ENCODE results near the gene VTCN1. TPM values are rescaled to one million over a fixed set of nuclear protein-coding genes. Genes with fewer than 3 reads are reported as not detected.

The VTCN1 gene
- total and polyA plus RNA-seq, 2 of the 13 experiments (the other 11 are each of a cell fraction or from before 2014, with no cell fraction given), result not detected

DNA sequence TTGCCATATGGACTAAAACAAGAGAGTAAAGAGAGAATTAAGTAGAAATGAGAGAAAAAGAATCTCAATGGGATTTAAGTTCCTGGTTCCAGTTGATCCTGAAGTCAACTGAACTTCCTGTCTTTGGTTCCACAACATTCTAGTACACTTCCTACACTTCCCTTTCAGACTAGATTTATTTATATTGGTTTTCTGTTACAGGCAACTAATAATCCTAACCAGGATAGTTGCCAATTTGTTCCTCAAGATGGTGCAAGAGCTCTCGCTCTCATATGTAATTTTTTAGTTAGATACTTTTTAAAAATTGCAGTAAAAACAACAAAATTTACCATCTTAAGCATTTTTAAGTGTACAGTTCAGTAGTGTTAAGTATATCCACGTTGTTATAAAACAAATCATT, 60.4 kb downstream of the VTCN1 start:
- POLR2A ChIA-PET, result no interaction called here
- H3K27me3 ChIP-seq (ENCODE audit: control insufficient read depth in 1 of 2, insufficient read depth in 2 of 2, low read length in 2 of 2), result peaks cover 0 to 1% of the 10 kb centered on the region in 2 experiments; a peak in 1 of 5 replicates
- H3K9me3 ChIP-seq (ENCODE audit: low read length), result no peaks in the 10 kb centered on the region
- no peak for DNase-seq (ENCODE audit: low spot score)
- H3K79me2 ChIP-seq (ENCODE audit: insufficient read depth, low read length), result no peaks in the 10 kb centered on the region
- no TSS peak for BruUV-seq (replicated peaks)
- no peak overlapping the region for H3K27ac ChIP-seq (ENCODE audit: extremely low read length, insufficient read depth, low read length)
- intact Hi-C loops (cut with micrococcal nuclease; ENCODE audit: unreplicated experiment) (no loop called here), in situ Hi-C loops (cut with HindIII; ENCODE audit: extremely low pct_ligation_motif_present, low pct_unique_long_range_greater_than_20kb) (no loop called here)
- H4K20me1 ChIP-seq (ENCODE audit: insufficient read depth, low read length), result no peaks in the 10 kb centered on the region
- CTCF ChIA-PET (ENCODE audit: low intra/inter-chr PET ratio, low total read pairs), result no interaction called here
- H3K36me3 ChIP-seq (replicated peaks in 1 of 2; ENCODE audit: control insufficient read depth in 1 of 2, insufficient read depth in 2 of 2, low read length in 2 of 2), result no peaks in the 10 kb centered on the region
- no peak overlapping the region for H3K4me3 ChIP-seq (replicated peaks in 1 of 3; ENCODE audit: insufficient read depth in 1 of 3, low read depth in 2 of 3, low read length in 3 of 3)
- no peak overlapping the region for H3K9ac ChIP-seq (ENCODE audit: insufficient read depth, low read depth, low read length)
- 14% methylated on average over 2 of the region's 2 CpGs for WGBS (ENCODE audit: low lambda C conversion rate)
- H3K4me1 ChIP-seq (ENCODE audit: insufficient read depth, low read length), result no peaks in the 10 kb centered on the region
- TF ChIP-seq ZNF337 (CRISPR knock-in tag; IDR thresholded peaks at IDR 0.05; ENCODE audit: borderline replicate concordance, low read depth), result no peak
- no peak for TF ChIP-seq DZIP1 (CRISPR knock-in tag; IDR thresholded peaks at IDR 0.05)
- no peak for FAIRE-seq
- no peak overlapping the region for H3K4me2 ChIP-seq (ENCODE audit: low read depth, low read length)
- no peak overlapping the region for H2AFZ ChIP-seq (ENCODE audit: low read length)
- no peak for ATAC-seq

DNA sequence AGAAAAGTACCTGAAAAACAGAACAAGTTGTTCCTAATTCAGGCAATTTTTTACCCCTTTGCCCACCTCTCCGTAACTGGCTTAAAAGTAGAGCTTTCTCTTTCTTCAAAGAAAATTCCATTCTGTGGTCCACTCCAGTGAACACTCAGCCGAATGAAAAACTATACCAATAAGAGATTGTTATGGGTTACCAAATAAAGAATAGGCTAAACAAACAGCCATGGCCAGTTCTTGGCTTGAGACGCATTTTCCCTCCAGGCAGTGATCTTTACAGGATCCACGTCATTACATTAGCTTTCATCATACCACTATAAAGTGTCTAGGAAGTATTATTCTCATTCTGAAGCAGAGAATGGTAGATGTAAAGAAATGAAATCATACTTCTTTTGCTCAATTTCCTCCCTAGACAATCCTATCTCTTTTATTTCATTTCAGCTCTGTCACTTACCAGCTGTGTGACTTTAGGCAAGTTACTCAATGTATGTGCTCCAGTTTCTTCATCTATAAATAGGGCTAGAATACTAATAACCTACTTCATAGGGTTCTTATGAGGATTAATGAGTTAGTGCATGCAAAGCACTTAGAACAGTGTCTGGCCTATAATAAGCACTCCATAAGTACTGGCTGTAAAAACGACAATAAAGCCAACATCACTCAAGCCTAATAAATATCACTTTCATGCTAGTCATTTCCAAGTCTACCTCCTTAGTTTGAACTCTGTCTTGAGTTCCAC, 62.7 kb downstream of the VTCN1 start:
- ATAC-seq (no peak), FAIRE-seq (no peak), DNase-seq (ENCODE audit: low spot score) (no peak)
- intact Hi-C loops (cut with micrococcal nuclease; ENCODE audit: unreplicated experiment), result no loop called here
- 25% methylated on average over 5 of the region's 5 CpGs for WGBS (ENCODE audit: low lambda C conversion rate)
- in situ Hi-C loops (cut with HindIII; ENCODE audit: extremely low pct_ligation_motif_present, low pct_unique_long_range_greater_than_20kb), result loop anchor here (25.0 kb wide), 1 partner anchor 139 kb away; no protein-coding TSS in a partner anchor
- H3K9me3 ChIP-seq (ENCODE audit: low read length), result no peaks in the 10 kb centered on the region
- no peaks in the 10 kb centered on the region for H4K20me1 ChIP-seq (ENCODE audit: insufficient read depth, low read length)
- H3K9ac ChIP-seq (ENCODE audit: insufficient read depth, low read depth, low read length), result no peak overlapping the region
- peaks cover 0 to under 1% of the 10 kb centered on the region in 2 experiments; a peak in 1 of 5 replicates for H3K27me3 ChIP-seq (ENCODE audit: control insufficient read depth in 1 of 2, insufficient read depth in 2 of 2, low read length in 2 of 2)
- POLR2A ChIA-PET, result no interaction called here
- H3K4me3 ChIP-seq (replicated peaks in 1 of 3; ENCODE audit: insufficient read depth in 1 of 3, low read depth in 2 of 3, low read length in 3 of 3), result no peak overlapping the region
- no peak overlapping the region for H3K4me2 ChIP-seq (ENCODE audit: low read depth, low read length)
- no peaks in the 10 kb centered on the region for H3K79me2 ChIP-seq (ENCODE audit: insufficient read depth, low read length)
- no peaks in the 10 kb centered on the region for H3K36me3 ChIP-seq (replicated peaks in 1 of 2; ENCODE audit: control insufficient read depth in 1 of 2, insufficient read depth in 2 of 2, low read length in 2 of 2)
- H3K4me1 ChIP-seq (ENCODE audit: insufficient read depth, low read length), result no peaks in the 10 kb centered on the region
- no peak overlapping the region for H3K27ac ChIP-seq (ENCODE audit: extremely low read length, insufficient read depth, low read length)
- BruUV-seq (replicated peaks), result no TSS peak
- no peak overlapping the region for H2AFZ ChIP-seq (ENCODE audit: low read length)
- CTCF ChIA-PET (ENCODE audit: low intra/inter-chr PET ratio, low total read pairs), result no interaction called here
- TF ChIP-seq BRCA1 (CRISPR knock-in tag; IDR thresholded peaks at IDR 0.05), result no peak
- no peak for TF ChIP-seq ZNF513 (CRISPR knock-in tag; conservative IDR thresholded peaks at IDR 0.05)
- no peak for TF ChIP-seq SIX1 (CRISPR knock-in tag; IDR thresholded peaks at IDR 0.05; ENCODE audit: borderline replicate concordance)
- no peak for TF ChIP-seq AHDC1 (CRISPR knock-in tag; IDR thresholded peaks at IDR 0.05; ENCODE audit: borderline replicate concordance)

Data from HepG2 (cell line).